ENCODE data around the gene HTATIP2. TPM values are rescaled to one million over a fixed set of nuclear protein-coding genes. Genes with fewer than 3 reads are reported as not detected.

Gene HTATIP2
- total and polyA plus RNA-seq, 9 of the 15 experiments (the other 6 are each of a cell fraction or from before 2014, with no cell fraction given) = 48.3 to 90.9 (median 64.4) TPM

GRCh38 chr11:20387261-20388095, 24.0 kb downstream of the HTATIP2 start, which contains the start of gene PRMT3 (continued):
- no peak for TF ChIP-seq SRSF3 (IDR thresholded peaks at IDR 0.05; ENCODE audit: insufficient read depth, low read length)
- TF ChIP-seq NR0B1 (IDR thresholded peaks at IDR 0.05; ENCODE audit: partially characterized antibody) = no peak
- TF ChIP-seq XRCC3 (IDR thresholded peaks at IDR 0.05) = no peak
- no peak for TF ChIP-seq CREBBP (IDR thresholded peaks at IDR 0.05; ENCODE audit: low read depth, low read length)
- no peak for TF ChIP-seq ZNF586 (CRISPR knock-in tag; conservative IDR thresholded peaks at IDR 0.05)
- TF ChIP-seq E2F4 (CRISPR knock-in tag; IDR thresholded peaks at IDR 0.05; ENCODE audit: low read depth) = no peak
- TF ChIP-seq CBFB (CRISPR knock-in tag; IDR thresholded peaks at IDR 0.05) = peak; percentile 37; the same call in 1 of the 2 replicates
- TF ChIP-seq EWSR1 (IDR thresholded peaks at IDR 0.05; ENCODE audit: borderline replicate concordance, low read depth, partially characterized antibody) = no peak
- no peak for TF ChIP-seq ZBTB33 (CRISPR knock-in tag; IDR thresholded peaks at IDR 0.05)
- peak; percentile 6; the same call in 1 of the 2 replicates for TF ChIP-seq TCF3 (CRISPR knock-in tag; IDR thresholded peaks at IDR 0.05)
- no peak for TF ChIP-seq ATF6 (CRISPR knock-in tag; IDR thresholded peaks at IDR 0.05)
- TF ChIP-seq FOXA3 (CRISPR knock-in tag; conservative IDR thresholded peaks at IDR 0.05 in 1 of 2, IDR thresholded peaks at IDR 0.05 in 1 of 2) = no peak
- TF ChIP-seq MEF2A (IDR thresholded peaks at IDR 0.05; ENCODE audit: control insufficient read depth, low read depth, low read length) = no peak
- TF ChIP-seq HDAC2 (IDR thresholded peaks at IDR 0.05) = peak; percentile 55; the same call in 1 of the 2 replicates
- TF ChIP-seq ZNF140 (CRISPR knock-in tag; IDR thresholded peaks at IDR 0.05) = no peak
- TF ChIP-seq ARID2 (IDR thresholded peaks at IDR 0.05) = peak; percentile 33; the same call in 1 of the 2 replicates
- 0 out of 2 replicates have a peak, but pooled peaks have one; percentile 58 for TF ChIP-seq ZNF589 (CRISPR knock-in tag; IDR thresholded peaks at IDR 0.05; ENCODE audit: low read depth)

Measured in K562 (cell line).